ENCODE data around the gene KATNBL1. TPM values are rescaled to one million over a fixed set of nuclear protein-coding genes. Genes with fewer than 3 reads are reported as not detected.

The KATNBL1 gene
- total RNA-seq, 4 donors from 2014 or later: 35.4 to 83.1 (median 44.5) TPM

- TF ChIP-seq CTCF (IDR thresholded peaks at IDR 0.05): no peak
- DNase-seq (ENCODE audit: low spot score) (no peak), ATAC-seq (ENCODE audit: low FRiP score) (no peak)
These were observed 14.2 kb upstream of the KATNBL1 start for GRCh38 chr15:34223904-34224596.

- ATAC-seq (ENCODE audit: low FRiP score) (no peak), DNase-seq (ENCODE audit: low spot score) (no peak)
- TF ChIP-seq CTCF (IDR thresholded peaks at IDR 0.05): no peak
These were observed 7.8 kb upstream of the KATNBL1 start for GRCh38 chr15:34217587-34218225.

DNA sequence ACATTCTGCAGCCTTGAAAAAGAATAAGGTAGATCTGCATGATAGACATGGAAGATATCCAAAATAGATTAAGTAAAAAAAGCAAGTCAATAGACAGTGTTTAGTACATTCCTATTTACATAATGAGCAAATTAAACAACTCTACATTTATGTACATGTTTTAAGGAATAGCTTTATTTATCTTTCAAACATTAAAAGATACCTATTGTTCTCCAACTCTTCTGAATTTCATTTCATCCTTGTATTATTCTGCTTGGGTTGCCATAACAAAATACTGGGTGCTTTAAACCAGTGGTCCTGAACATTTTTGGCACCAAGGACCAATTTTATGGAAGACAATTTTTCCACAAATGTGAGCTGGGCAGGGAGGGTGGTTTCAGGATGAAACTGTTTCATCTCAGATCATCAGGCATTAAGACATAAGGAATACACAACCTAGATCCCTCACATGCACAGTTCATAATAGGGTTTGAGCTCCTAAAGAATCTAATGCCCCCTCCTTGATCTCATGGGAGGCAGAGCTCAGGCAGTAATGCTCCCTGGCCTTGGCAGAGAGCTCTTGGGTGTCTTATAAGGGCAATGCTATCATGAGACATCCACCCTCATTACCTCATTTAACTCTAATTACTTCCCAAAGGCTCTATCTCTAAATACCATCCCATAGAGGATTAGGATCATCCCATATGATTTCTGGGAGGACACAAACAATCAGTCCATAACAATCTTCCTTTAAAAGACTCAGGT is 6.8 kb upstream of the KATNBL1 start:
- DNase-seq (ENCODE audit: low spot score) (no peak), ATAC-seq (ENCODE audit: low FRiP score) (no peak)
- no peak for TF ChIP-seq CTCF (IDR thresholded peaks at IDR 0.05)

GRCh38 chr15:34214135-34214534 is 4.2 kb upstream of the KATNBL1 start:
- no peak for TF ChIP-seq CTCF (IDR thresholded peaks at IDR 0.05)
- DNase-seq (ENCODE audit: low spot score) (no peak), ATAC-seq (ENCODE audit: low FRiP score) (no peak)

DNA sequence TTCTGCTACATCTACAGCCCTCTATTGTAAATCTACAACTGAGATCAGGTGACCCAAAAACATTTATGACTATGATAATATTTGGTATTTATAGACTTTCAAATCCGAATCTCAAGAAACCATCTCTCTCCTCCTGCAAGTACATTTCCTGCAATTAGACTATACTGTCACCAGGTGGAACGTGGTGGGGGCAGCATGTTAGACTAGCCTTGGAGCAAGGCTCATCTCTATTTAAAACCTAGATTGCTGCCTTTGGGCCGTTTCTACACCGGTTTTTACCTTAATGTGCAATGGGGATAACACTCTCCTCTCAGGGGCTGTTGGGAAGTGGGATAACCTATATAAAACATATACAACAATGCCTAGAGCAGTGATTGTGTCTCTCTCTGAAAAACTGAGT is 3.8 kb upstream of the KATNBL1 start:
- no peak for TF ChIP-seq CTCF (IDR thresholded peaks at IDR 0.05)
- no peak for DNase-seq (ENCODE audit: low spot score)
- ATAC-seq (ENCODE audit: low FRiP score): no peak

- DNase-seq (ENCODE audit: low spot score): no peak
- TF ChIP-seq CTCF (IDR thresholded peaks at IDR 0.05): no peak
- no peak for ATAC-seq (ENCODE audit: low FRiP score)
These were observed 3.9 kb downstream of the KATNBL1 start for GRCh38 chr15:34206011-34206410.
